ENCODE data around the gene CHST2. TPM values are rescaled to one million over a fixed set of nuclear protein-coding genes. Genes with fewer than 3 reads are reported as not detected.
A peak's percentile ranks its signal among the peaks of the same experiment; 100 is the strongest.

Gene CHST2
- total RNA-seq, 1 donor from 2014 or later: 1.8 TPM

DNA sequence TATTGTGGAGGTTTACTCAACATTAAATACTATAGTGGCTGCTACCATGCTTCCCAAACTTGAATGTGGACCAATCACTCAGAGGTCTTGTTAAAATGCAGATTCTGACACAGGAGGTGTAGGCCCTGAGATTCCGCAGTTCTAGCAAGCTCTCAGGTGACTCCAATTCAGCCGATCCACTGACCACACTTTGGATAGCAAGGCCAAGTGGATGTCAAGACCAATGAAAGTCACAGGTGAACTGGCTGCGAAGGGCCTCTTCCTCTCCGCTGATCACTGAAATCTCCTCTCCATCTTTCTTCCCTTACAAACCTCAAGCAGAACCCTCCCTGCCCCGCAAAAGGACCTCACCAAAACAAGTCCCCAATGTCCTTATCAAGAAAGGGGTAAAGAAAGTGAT is 9.2 kb upstream of the CHST2 start:
- Histone ChIP-seq H3K4me3 (no peak overlapping the region), H3K36me3 (no peaks in the 10 kb centered on the region), H3K9me3 (replicated peaks) (peaks cover 6% of the 10 kb centered on the region), H3K27ac (replicated peaks) (no peak overlapping the region), H3K4me1 (no peaks in the 10 kb centered on the region), H3K27me3 (ENCODE audit: low read depth) (peaks cover 7% of the 10 kb centered on the region)
- intact Hi-C loops (cut with micrococcal nuclease): no loop called here
- TF ChIP-seq, protein P1, sequence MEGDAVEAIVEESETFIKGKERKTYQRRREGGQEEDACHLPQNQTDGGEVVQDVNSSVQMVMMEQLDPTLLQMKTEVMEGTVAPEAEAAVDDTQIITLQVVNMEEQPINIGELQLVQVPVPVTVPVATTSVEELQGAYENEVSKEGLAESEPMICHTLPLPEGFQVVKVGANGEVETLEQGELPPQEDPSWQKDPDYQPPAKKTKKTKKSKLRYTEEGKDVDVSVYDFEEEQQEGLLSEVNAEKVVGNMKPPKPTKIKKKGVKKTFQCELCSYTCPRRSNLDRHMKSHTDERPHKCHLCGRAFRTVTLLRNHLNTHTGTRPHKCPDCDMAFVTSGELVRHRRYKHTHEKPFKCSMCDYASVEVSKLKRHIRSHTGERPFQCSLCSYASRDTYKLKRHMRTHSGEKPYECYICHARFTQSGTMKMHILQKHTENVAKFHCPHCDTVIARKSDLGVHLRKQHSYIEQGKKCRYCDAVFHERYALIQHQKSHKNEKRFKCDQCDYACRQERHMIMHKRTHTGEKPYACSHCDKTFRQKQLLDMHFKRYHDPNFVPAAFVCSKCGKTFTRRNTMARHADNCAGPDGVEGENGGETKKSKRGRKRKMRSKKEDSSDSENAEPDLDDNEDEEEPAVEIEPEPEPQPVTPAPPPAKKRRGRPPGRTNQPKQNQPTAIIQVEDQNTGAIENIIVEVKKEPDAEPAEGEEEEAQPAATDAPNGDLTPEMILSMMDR (IDR thresholded peaks at IDR 0.05; ENCODE audit: borderline replicate concordance): no peak
- DNase-seq: no peak

DNA sequence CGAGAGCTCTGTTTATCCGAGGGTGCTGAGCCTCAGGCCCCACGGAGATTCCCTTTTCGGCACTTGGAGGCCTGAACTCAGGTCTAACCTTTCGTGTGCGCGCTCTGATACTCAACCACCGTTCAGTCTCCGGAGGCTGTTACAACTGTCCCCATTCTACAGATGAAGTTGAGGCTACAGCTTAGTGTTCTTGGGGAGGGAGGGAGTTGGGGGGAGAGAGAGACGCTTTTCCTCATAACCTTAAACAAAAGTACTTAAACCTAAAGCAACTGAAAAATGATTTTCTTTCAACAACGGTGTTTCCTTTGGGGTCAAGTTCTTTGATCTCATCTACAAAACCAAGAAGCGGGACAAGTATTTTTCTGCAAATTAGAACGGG is 952 bp upstream of the CHST2 start:
- peaks cover 3% of the 10 kb centered on the region for H3K36me3 ChIP-seq
- H3K9me3 ChIP-seq (replicated peaks): no peaks in the 10 kb centered on the region
- TF ChIP-seq, protein P1 (IDR thresholded peaks at IDR 0.05; ENCODE audit: borderline replicate concordance): no peak
- H3K27me3 ChIP-seq (ENCODE audit: low read depth): peaks cover 54% of the 10 kb centered on the region
- H3K27ac ChIP-seq (replicated peaks): no peak overlapping the region
- intact Hi-C loops (cut with micrococcal nuclease): no loop called here
- H3K4me3 ChIP-seq: peak overlapping the region; percentile 79
- no peak for DNase-seq
- H3K4me1 ChIP-seq: peaks cover 30% of the 10 kb centered on the region

DNA sequence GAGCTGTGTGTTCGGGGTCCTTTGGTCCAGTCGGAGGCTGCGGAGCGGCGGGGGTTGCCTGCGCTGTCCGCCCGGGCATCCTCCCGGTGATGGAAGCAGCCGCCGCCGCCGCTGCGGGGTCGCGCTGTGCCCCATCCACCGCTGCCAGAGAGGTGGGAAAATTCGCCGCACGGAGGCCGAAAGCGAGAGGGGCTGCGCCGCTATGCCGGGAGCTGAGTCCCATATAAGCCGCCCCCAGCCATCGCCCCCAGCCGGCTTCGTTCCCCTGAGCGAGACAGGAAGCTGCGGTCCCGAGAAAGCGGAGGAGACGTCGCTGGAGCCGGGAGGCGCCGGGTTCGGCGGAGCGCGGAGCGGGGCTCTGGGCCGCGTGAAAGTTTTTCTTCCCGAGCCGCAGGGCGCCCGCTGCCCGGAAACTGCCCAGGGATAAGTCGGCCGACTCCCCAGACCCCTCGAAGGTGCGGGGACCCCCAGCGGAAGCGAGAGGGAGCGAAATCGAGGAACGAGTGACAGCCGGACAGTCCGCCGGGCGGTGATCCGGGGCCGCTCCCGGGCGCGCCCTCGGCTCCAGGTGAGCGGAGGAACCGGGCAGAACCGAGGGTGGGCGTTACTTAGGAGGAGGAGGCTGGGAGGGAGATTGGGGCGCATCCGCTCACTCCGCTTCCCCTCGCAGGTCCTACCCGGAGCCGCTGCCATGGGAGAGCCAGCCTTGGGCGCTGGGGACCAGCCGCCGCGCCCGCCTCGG is 574 bp downstream of the CHST2 start:
- peaks cover 3% of the 10 kb centered on the region for H3K36me3 ChIP-seq
- intact Hi-C loops (cut with micrococcal nuclease): no loop called here
- peak overlapping the region; percentile 71 for H3K27ac ChIP-seq (replicated peaks)
- H3K4me1 ChIP-seq: peaks cover 44% of the 10 kb centered on the region
- peak overlapping the region; percentile 79 for H3K4me3 ChIP-seq
- DNase-seq: peak; percentile 28
- no peaks in the 10 kb centered on the region for H3K9me3 ChIP-seq (replicated peaks)
- peaks cover 47% of the 10 kb centered on the region for H3K27me3 ChIP-seq (ENCODE audit: low read depth)
- TF ChIP-seq, protein P1 (IDR thresholded peaks at IDR 0.05; ENCODE audit: borderline replicate concordance): no peak

DNA sequence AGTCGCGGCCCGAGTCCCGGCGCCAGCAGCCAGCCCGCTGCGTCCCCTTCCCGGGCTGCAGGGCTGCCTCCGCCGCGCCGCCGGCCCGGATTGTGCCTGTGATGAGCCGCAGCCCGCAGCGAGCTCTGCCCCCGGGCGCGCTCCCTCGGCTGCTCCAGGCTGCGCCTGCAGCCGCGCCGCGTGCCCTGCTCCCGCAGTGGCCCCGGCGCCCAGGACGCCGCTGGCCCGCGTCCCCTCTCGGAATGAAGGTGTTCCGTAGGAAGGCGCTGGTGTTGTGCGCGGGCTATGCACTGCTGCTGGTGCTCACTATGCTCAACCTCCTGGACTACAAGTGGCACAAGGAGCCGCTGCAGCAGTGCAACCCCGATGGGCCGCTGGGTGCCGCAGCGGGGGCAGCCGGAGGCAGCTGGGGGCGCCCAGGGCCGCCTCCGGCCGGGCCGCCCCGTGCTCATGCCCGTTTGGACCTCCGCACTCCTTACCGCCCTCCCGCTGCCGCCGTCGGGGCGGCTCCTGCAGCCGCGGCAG is 1.2 kb downstream of the CHST2 start:
- Histone ChIP-seq H3K4me1 (peaks cover 44% of the 10 kb centered on the region), H3K4me3 (peak overlapping the region; percentile 79), H3K27ac (replicated peaks) (peak overlapping the region; percentile 71), H3K27me3 (ENCODE audit: low read depth) (peaks cover 52% of the 10 kb centered on the region), H3K9me3 (replicated peaks) (no peaks in the 10 kb centered on the region), H3K36me3 (peaks cover 3% of the 10 kb centered on the region)
- intact Hi-C loops (cut with micrococcal nuclease): no loop called here
- TF ChIP-seq, protein P1 (IDR thresholded peaks at IDR 0.05; ENCODE audit: borderline replicate concordance): no peak
- DNase-seq: no peak

DNA sequence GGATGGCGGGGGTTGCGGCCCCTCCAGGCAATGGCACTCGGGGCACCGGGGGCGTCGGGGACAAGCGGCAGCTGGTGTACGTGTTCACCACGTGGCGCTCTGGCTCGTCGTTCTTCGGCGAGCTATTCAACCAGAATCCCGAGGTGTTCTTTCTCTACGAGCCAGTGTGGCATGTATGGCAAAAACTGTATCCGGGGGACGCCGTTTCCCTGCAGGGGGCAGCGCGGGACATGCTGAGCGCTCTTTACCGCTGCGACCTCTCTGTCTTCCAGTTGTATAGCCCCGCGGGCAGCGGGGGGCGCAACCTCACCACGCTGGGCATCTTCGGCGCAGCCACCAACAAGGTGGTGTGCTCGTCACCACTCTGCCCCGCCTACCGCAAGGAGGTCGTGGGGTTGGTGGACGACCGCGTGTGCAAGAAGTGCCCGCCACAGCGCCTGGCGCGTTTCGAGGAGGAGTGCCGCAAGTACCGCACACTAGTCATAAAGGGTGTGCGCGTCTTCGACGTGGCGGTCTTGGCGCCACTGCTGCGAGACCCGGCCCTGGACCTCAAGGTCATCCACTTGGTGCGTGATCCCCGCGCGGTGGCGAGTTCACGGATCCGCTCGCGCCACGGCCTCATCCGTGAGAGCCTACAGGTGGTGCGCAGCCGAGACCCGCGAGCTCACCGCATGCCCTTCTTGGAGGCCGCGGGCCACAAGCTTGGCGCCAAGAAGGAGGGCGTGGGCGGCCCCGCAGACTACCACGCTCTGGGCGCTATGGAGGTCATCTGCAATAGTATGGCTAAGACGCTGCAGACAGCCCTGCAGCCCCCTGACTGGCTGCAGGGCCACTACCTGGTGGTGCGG is 1.9 kb downstream of the CHST2 start:
- no peaks in the 10 kb centered on the region for H3K9me3 ChIP-seq (replicated peaks)
- H3K36me3 ChIP-seq: peaks cover 3% of the 10 kb centered on the region
- intact Hi-C loops (cut with micrococcal nuclease): no loop called here
- peak overlapping the region; percentile 71 for H3K27ac ChIP-seq (replicated peaks)
- H3K4me3 ChIP-seq: peak overlapping the region; percentile 79
- peaks cover 44% of the 10 kb centered on the region for H3K4me1 ChIP-seq
- peaks cover 52% of the 10 kb centered on the region for H3K27me3 ChIP-seq (ENCODE audit: low read depth)
- TF ChIP-seq, protein P1 (IDR thresholded peaks at IDR 0.05; ENCODE audit: borderline replicate concordance): peak; percentile 48
- DNase-seq: peak; percentile 40

Measured in left ventricle myocardium inferior (tissue), 1 donor.